Measurements from ENCODE around the gene WDR91. TPM values are rescaled to one million over a fixed set of nuclear protein-coding genes. Genes with fewer than 3 reads are reported as not detected.

The WDR91 gene
- total RNA-seq, 2 donors from 2014 or later = 36.2 to 78.3 TPM

GRCh38 chr7:135160098-135160857, 51.0 kb downstream of the WDR91 start:
- Histone ChIP-seq H3K4me3 (no peak overlapping the region), H3K27me3 (replicated peaks; ENCODE audit: insufficient read depth) (no peaks in the 10 kb centered on the region), H3K36me3 (peaks cover 5% of the 10 kb centered on the region), H3K9me3 (peaks cover 11% of the 10 kb centered on the region), H3K4me1 (ENCODE audit: control insufficient read depth in 1 of 2, low read depth in 2 of 2) (peaks cover 35 to 60% of the 10 kb centered on the region in 2 donors), H3K27ac (peak overlapping the region; percentile 24 to 40)
- DNase-seq (ENCODE audit: low spot score) (no peak), ATAC-seq (ENCODE audit: insufficient number of reproducible peaks, low FRiP score, low read depth) (no peak)
- TF ChIP-seq CTCF (IDR thresholded peaks at IDR 0.05) = no peak

GRCh38 chr7:135159359-135160085, 51.8 kb downstream of the WDR91 start:
- DNase-seq (ENCODE audit: low spot score) = no peak
- H3K36me3 ChIP-seq = no peaks in the 10 kb centered on the region
- peaks cover 11% of the 10 kb centered on the region for H3K9me3 ChIP-seq
- H3K4me3 ChIP-seq = peak overlapping the region; percentile 4
- H3K4me1 ChIP-seq (ENCODE audit: control insufficient read depth in 1 of 2, low read depth in 2 of 2) = peaks cover 35 to 54% of the 10 kb centered on the region in 2 donors
- H3K27me3 ChIP-seq (replicated peaks; ENCODE audit: insufficient read depth) = no peaks in the 10 kb centered on the region
- peak overlapping the region; percentile 40 for H3K27ac ChIP-seq
- ATAC-seq (ENCODE audit: insufficient number of reproducible peaks, low FRiP score, low read depth) = no peak
- TF ChIP-seq CTCF (IDR thresholded peaks at IDR 0.05) = no peak

- no peak for TF ChIP-seq CTCF (IDR thresholded peaks at IDR 0.05)
- Histone ChIP-seq H3K4me3 (no peak overlapping the region), H3K36me3 (no peaks in the 10 kb centered on the region), H3K27ac (peak overlapping the region; percentile 40), H3K9me3 (peaks cover 11% of the 10 kb centered on the region), H3K4me1 (ENCODE audit: control insufficient read depth in 1 of 2, low read depth in 2 of 2) (peaks cover 35 to 47% of the 10 kb centered on the region in 2 donors), H3K27me3 (replicated peaks; ENCODE audit: insufficient read depth) (no peaks in the 10 kb centered on the region)
- DNase-seq (ENCODE audit: low spot score) (no peak), ATAC-seq (ENCODE audit: insufficient number of reproducible peaks, low FRiP score, low read depth) (no peak)
These were observed 52.5 kb downstream of the WDR91 start for GRCh38 chr7:135158874-135159273.

- Histone ChIP-seq H3K27ac (peak overlapping the region; percentile 40), H3K27me3 (replicated peaks; ENCODE audit: insufficient read depth) (no peaks in the 10 kb centered on the region), H3K4me1 (ENCODE audit: control insufficient read depth in 1 of 2, low read depth in 2 of 2) (peaks cover 35 to 46% of the 10 kb centered on the region in 2 donors), H3K36me3 (no peaks in the 10 kb centered on the region), H3K4me3 (no peak overlapping the region), H3K9me3 (peaks cover 11% of the 10 kb centered on the region)
- ATAC-seq (ENCODE audit: insufficient number of reproducible peaks, low FRiP score, low read depth) (no peak), DNase-seq (ENCODE audit: low spot score) (no peak)
- TF ChIP-seq CTCF (IDR thresholded peaks at IDR 0.05) = no peak
These were observed 53.1 kb downstream of the WDR91 start for GRCh38 chr7:135158141-135158655.

GRCh38 chr7:135156290-135156689, 55.0 kb downstream of the WDR91 start:
- DNase-seq (ENCODE audit: low spot score) (no peak), ATAC-seq (ENCODE audit: insufficient number of reproducible peaks, low FRiP score, low read depth) (no peak)
- H3K4me3 ChIP-seq = no peak overlapping the region
- no peaks in the 10 kb centered on the region for H3K36me3 ChIP-seq
- peaks cover 11% of the 10 kb centered on the region for H3K9me3 ChIP-seq
- no peaks in the 10 kb centered on the region for H3K27me3 ChIP-seq (replicated peaks; ENCODE audit: insufficient read depth)
- H3K4me1 ChIP-seq (ENCODE audit: control insufficient read depth in 1 of 2, low read depth in 2 of 2) = peaks cover 32 to 43% of the 10 kb centered on the region in 2 donors
- no peak overlapping the region for H3K27ac ChIP-seq
- no peak for TF ChIP-seq CTCF (IDR thresholded peaks at IDR 0.05)

Data from thoracic aorta (tissue), 2 donors.